H9 (cell line): ENCODE data around the gene KRT8. TPM values are rescaled to one million over a fixed set of nuclear protein-coding genes. Genes with fewer than 3 reads are reported as not detected.

Experiments
- DNase-seq: peaks from one replicate; pipeline ENCODE4 v3.0.0-alpha.2; 2017
- H2AFZ ChIP-seq: one replicate; pipeline ENCODE4 v1.6.1; 2013; ENCODE audit warnings: mild to moderate bottlenecking, low read length, control low read depth, moderate library complexity
- H2AK5ac ChIP-seq: 2 replicates; pipeline ENCODE4 v1.6.1; 2013; ENCODE audit warnings: low read length, control low read depth, mixed read lengths; ENCODE audit not compliant: insufficient read length
- H2BK120ac ChIP-seq: one replicate; pipeline ENCODE4 v1.6.1; 2013; ENCODE audit warnings: low read depth, mild to moderate bottlenecking, low read length, control low read depth, inconsistent platforms; ENCODE audit not compliant: poor library complexity, severe bottlenecking
- H2BK12ac ChIP-seq: 2 replicates; pipeline ENCODE4 v1.6.1; 2013; ENCODE audit warnings: low read length, control low read depth, mixed read lengths, low read depth; ENCODE audit not compliant: insufficient read length
- H2BK15ac ChIP-seq: 2 replicates; pipeline ENCODE4 v1.6.1; 2013; ENCODE audit warnings: low read depth, low read length, control low read depth
- H2BK20ac ChIP-seq: one replicate; pipeline ENCODE4 v1.6.1; 2013; ENCODE audit warnings: low read depth, mild to moderate bottlenecking, low read length, control low read depth, inconsistent platforms; ENCODE audit not compliant: poor library complexity, severe bottlenecking
- H2BK5ac ChIP-seq: 2 replicates; pipeline ENCODE4 v1.6.1; 2013; ENCODE audit warnings: low read length, control low read depth, mixed read lengths; ENCODE audit not compliant: insufficient read length
- H3K14ac ChIP-seq: 2 replicates; pipeline ENCODE4 v1.6.1; 2013; ENCODE audit warnings: low read length, control low read depth; ENCODE audit not compliant: insufficient read depth
- H3K18ac ChIP-seq: 2 replicates; pipeline ENCODE4 v1.6.1; 2013; ENCODE audit warnings: low read depth, mild to moderate bottlenecking, mixed read lengths, low read length, control low read depth; ENCODE audit not compliant: insufficient read length
- H3K23ac ChIP-seq: 2 replicates; pipeline ENCODE4 v1.6.1; 2013; ENCODE audit warnings: low read length, control low read depth, mixed read lengths, low read depth; ENCODE audit not compliant: insufficient read length
- H3K23me2 ChIP-seq: 2 replicates; pipeline ENCODE4 v1.6.1; 2013; ENCODE audit warnings: low read depth, mild to moderate bottlenecking, mixed read lengths, low read length, control low read depth; ENCODE audit not compliant: insufficient read length, poor library complexity, severe bottlenecking
- H3K27ac ChIP-seq: 2 replicates; pipeline ENCODE4 v1.5.1; 2013; ENCODE audit warnings: low read length, control low read depth, mixed read lengths, low read depth; ENCODE audit not compliant: insufficient read length
- H3K27me3 ChIP-seq: 2 replicates; pipeline ENCODE4 v1.6.1; 2013; ENCODE audit warnings: low read length, control low read depth, inconsistent platforms; ENCODE audit not compliant: insufficient read depth
- H3K4ac ChIP-seq: 2 replicates; pipeline ENCODE4 v1.6.1; 2013; ENCODE audit warnings: low read depth, mild to moderate bottlenecking, control low read depth, inconsistent platforms, low read length, moderate library complexity
- H3K4me1 ChIP-seq: 2 replicates; pipeline ENCODE4 v1.6.1; 2013; ENCODE audit warnings: low read length, control low read depth, inconsistent platforms; ENCODE audit not compliant: insufficient read depth
- H3K4me2 ChIP-seq: 2 replicates; pipeline ENCODE4 v1.6.1; 2013; ENCODE audit warnings: low read length, control low read depth, mixed read lengths; ENCODE audit not compliant: insufficient read length, insufficient read depth
- H3K56ac ChIP-seq: 2 replicates; pipeline ENCODE4 v1.6.1; 2013; ENCODE audit warnings: low read depth, mild to moderate bottlenecking, mixed read lengths, low read length, control low read depth; ENCODE audit not compliant: insufficient read length
- H3K79me1 ChIP-seq: 2 replicates; pipeline ENCODE4 v1.6.1; 2013; ENCODE audit warnings: low read depth, mild to moderate bottlenecking, moderate library complexity, low read length, control low read depth, inconsistent platforms; ENCODE audit not compliant: insufficient read depth, poor library complexity, severe bottlenecking
- H3K79me2 ChIP-seq: 2 replicates; pipeline ENCODE4 v1.6.1; 2013; ENCODE audit warnings: low read length, control low read depth, inconsistent platforms; ENCODE audit not compliant: insufficient read depth
- H3K9ac ChIP-seq: 2 replicates; pipeline ENCODE4 v1.6.1; 2013; ENCODE audit warnings: low read length, control low read depth, mixed read lengths; ENCODE audit not compliant: insufficient read length; ENCODE audit errors: extremely low read depth
- H3K9me3 ChIP-seq: one replicate; pipeline ENCODE4 v1.6.1; 2013; ENCODE audit warnings: low read depth, low read length, inconsistent platforms; ENCODE audit not compliant: control insufficient read depth
- H3T11ph ChIP-seq: one replicate; pipeline ENCODE4 v1.6.1; 2013; ENCODE audit warnings: mild to moderate bottlenecking, low read length, control low read depth, inconsistent platforms
- H4K20me1 ChIP-seq: one replicate; pipeline ENCODE4 v1.6.1; 2013; ENCODE audit not compliant: control insufficient read depth, insufficient read length, insufficient read depth
- H4K5ac ChIP-seq: 2 replicates; pipeline ENCODE4 v1.6.1; 2013; ENCODE audit warnings: low read depth, mild to moderate bottlenecking, mixed read lengths, low read length, control low read depth; ENCODE audit not compliant: insufficient read length
- H4K8ac ChIP-seq: replicated peaks from 2 replicates; pipeline ENCODE4 v1.6.1; 2013; ENCODE audit warnings: low read length, control low read depth, mixed read lengths, low read depth; ENCODE audit not compliant: insufficient read length
- H4K91ac ChIP-seq: 2 replicates; pipeline ENCODE4 v1.6.1; 2013; ENCODE audit warnings: low read depth, mild to moderate bottlenecking, moderate library complexity, mixed read lengths, low read length, control low read depth; ENCODE audit not compliant: insufficient read length
- H3K27ac Mint-ChIP-seq, 3 experiments: 2 replicates in 2 of 3; 3 replicates in 1 of 3; pipeline ENCODE4 v1.8.0; 2020 to 2021; ENCODE audit warnings: mixed read lengths in 3 of 3, mild to moderate bottlenecking in 1 of 3, moderate library complexity in 1 of 3
- H3K27me3 Mint-ChIP-seq: 2 replicates; pipeline ENCODE4 v1.8.0; 2021; ENCODE audit warnings: low read depth, mild to moderate bottlenecking, moderate library complexity, mixed read lengths
- H3K36me3 Mint-ChIP-seq, 3 experiments: 2 replicates in 2 of 3; 3 replicates in 1 of 3; pipeline ENCODE4 v1.8.0; 2020 to 2021; ENCODE audit warnings: low read depth in 3 of 3, mixed read lengths in 3 of 3; ENCODE audit not compliant: insufficient read depth in 1 of 3
- H3K4me1 Mint-ChIP-seq, 2 experiments: 2 replicates each; pipeline ENCODE4 v1.8.0; 2020; ENCODE audit warnings: mixed read lengths in 2 of 2
- H3K4me3 Mint-ChIP-seq, 2 experiments: 2 replicates in 1 of 2; 3 replicates in 1 of 2; pipeline ENCODE4 v1.8.0; 2020 to 2021; ENCODE audit warnings: mild to moderate bottlenecking in 2 of 2, mixed read lengths in 2 of 2, moderate library complexity in 1 of 2
- H3K9me3 Mint-ChIP-seq, 2 experiments: 2 replicates in 1 of 2; 3 replicates in 1 of 2; pipeline ENCODE4 v1.8.0; 2020; ENCODE audit warnings: mild to moderate bottlenecking in 2 of 2, mixed read lengths in 2 of 2, moderate library complexity in 1 of 2
- CTCF ChIP-seq: fragments of 200-600 bp; sonication (generic); conservative IDR thresholded peaks from 3 replicates; pipeline ENCODE4 v1.8.0; 2021; ENCODE audit warnings: antibody characterized with exemption, mild to moderate bottlenecking
- WGBS: extraction: QIAGEN DNeasy Blood & Tissue Kit; methylation state at CpG from one replicate; pipeline ENCODE4 v1.1.7; 2013; ENCODE audit warnings: missing lambda C conversion rate, low lambda C conversion rate, mixed read lengths; ENCODE audit not compliant: insufficient read length; ENCODE audit errors: extremely low coverage; 5-methylcytosine and 5-hydroxymethylcytosine counted together
- total RNA-seq: library from RNA; stranded (reverse); gene quantifications from 2 replicates; pipeline ENCODE4 v1.2.1, GENCODE V29; 2021

Gene KRT8
- total RNA-seq, 1 experiment from 2014 or later: 244 TPM

GRCh38 chr12:52942066-52942900 is 37.4 kb upstream of the KRT8 start:
- Histone ChIP-seq H3K23me2 (peaks cover 6% of the 10 kb centered on the region), H2BK120ac (no peak overlapping the region), H3K9ac (no peak overlapping the region), H3K27ac (no peak overlapping the region), H3K4ac (no peak overlapping the region), H4K20me1 (no peaks in the 10 kb centered on the region), H2AK5ac (no peak overlapping the region), H3K79me1 (no peaks in the 10 kb centered on the region), H2AFZ (no peak overlapping the region), H3K9me3 (no peaks in the 10 kb centered on the region), H3K18ac (peak overlapping the region; percentile 50), H2BK20ac (no peak overlapping the region), H4K8ac (no peak overlapping the region), H3K4me2 (no peak overlapping the region), H2BK15ac (0 out of 2 replicates have a peak overlapping the region, but pooled peaks have one; percentile 71), H3K4me1 (peaks cover 20% of the 10 kb centered on the region), H4K91ac (no peak overlapping the region), H3K56ac (no peak overlapping the region), H4K5ac (no peak overlapping the region), H2BK5ac (no peak overlapping the region), H3K14ac (no peak overlapping the region), H3T11ph (no peak overlapping the region), H2BK12ac (peak overlapping the region; percentile 30), H3K79me2 (no peaks in the 10 kb centered on the region), H3K23ac (peak overlapping the region; percentile 55), H3K27me3 (no peaks in the 10 kb centered on the region)
- DNase-seq: no peak
- peaks cover 0 to 8% (median 1%) of the 10 kb centered on the region in 3 experiments; a peak in 5 of 7 replicates for H3K36me3 Mint-ChIP-seq
- H3K4me1 Mint-ChIP-seq: peaks cover 49% of the 10 kb centered on the region in 2 experiments
- no peak for TF ChIP-seq CTCF
- no CpG with 5 or more reads among the region's 11 CpGs for WGBS
- no peaks in the 10 kb centered on the region for H3K27me3 Mint-ChIP-seq
- H3K4me3 Mint-ChIP-seq: no peak overlapping the region
- H3K9me3 Mint-ChIP-seq: peaks cover 2 to 6% of the 10 kb centered on the region in 2 experiments; a peak in 1 of 5 replicates
- H3K27ac Mint-ChIP-seq: peak overlapping the region in 2 of 3 experiments; percentile 22 to 39; a peak in 4 of 7 replicates
